Fibroblast of pulmonary artery (primary cell): ENCODE data around the gene ADARB2.

ENCODE experiments used
- DNase-seq: peaks from one replicate; pipeline ENCODE4 v3.0.0-alpha.2; 2010; ENCODE audit warnings: low read depth
- H3K4me3 ChIP-seq: replicated peaks from 2 replicates; pipeline ENCODE4 v1.5.1; 2011; ENCODE audit warnings: low read depth, mild to moderate bottlenecking, control low read depth, low read length, moderate library complexity
- CTCF ChIP-seq: IDR thresholded peaks from 2 replicates; pipeline ENCODE4 v1.5.1; 2011; ENCODE audit warnings: mild to moderate bottlenecking, control low read depth, low read length, inconsistent platforms; ENCODE audit errors: missing control alignments

ADARB2 gene

GRCh38 chr10:1148855-1149605, 588.3 kb downstream of the ADARB2 start:
- no peak for TF ChIP-seq CTCF
- DNase-seq, result no peak
- H3K4me3 ChIP-seq, result no peak overlapping the region

GRCh38 chr10:1147810-1148209, 589.5 kb downstream of the ADARB2 start:
- no peak for DNase-seq
- TF ChIP-seq CTCF, result no peak

GRCh38 chr10:1142596-1142995, 594.7 kb downstream of the ADARB2 start:
- H3K4me3 ChIP-seq, result no peak overlapping the region
- DNase-seq, result no peak
- TF ChIP-seq CTCF, result peak; percentile 33

More at GRCh38 chr10:1147810-1148209, 589.5 kb downstream of the ADARB2 start:
- no peak overlapping the region for H3K4me3 ChIP-seq

GRCh38 chr10:1141701-1142100, 595.6 kb downstream of the ADARB2 start:
- DNase-seq, result no peak
- no peak overlapping the region for H3K4me3 ChIP-seq
- no peak for TF ChIP-seq CTCF

GRCh38 chr10:1141261-1141660, 596.1 kb downstream of the ADARB2 start:
- no peak for DNase-seq
- no peak overlapping the region for H3K4me3 ChIP-seq
- TF ChIP-seq CTCF, result no peak

- no peak for TF ChIP-seq CTCF
These were observed 598.8 kb downstream of the ADARB2 start for GRCh38 chr10:1138529-1138928.

More at GRCh38 chr10:1138529-1138928, 598.8 kb downstream of the ADARB2 start:
- H3K4me3 ChIP-seq, result no peak overlapping the region
- DNase-seq, result no peak
